GM11168 (cell line): Measurements from ENCODE around the gene DOCK11.

ENCODE experiments used
- in situ Hi-C: fragments of 300-500 bp; cut with MboI; formaldehyde crosslinking; loops from one replicate; pipeline ENCODE4 v1.12.0; 2022; ENCODE audit warnings: low sequenced_read_pairs; ENCODE audit not compliant: unreplicated experiment

The DOCK11 gene

GRCh38 chrX:118562582-118563164 lies 67.1 kb downstream of the DOCK11 start:
- in situ Hi-C loops: no loop called here

- in situ Hi-C loops: no loop called here
Measured at GRCh38 chrX:118564498-118564897, 68.9 kb downstream of the DOCK11 start.

- in situ Hi-C loops: no loop called here
Measured at GRCh38 chrX:118565853-118566252, 70.2 kb downstream of the DOCK11 start.

- in situ Hi-C loops: no loop called here
Measured at GRCh38 chrX:118566359-118566758, 70.7 kb downstream of the DOCK11 start.

- in situ Hi-C loops: no loop called here
Measured at GRCh38 chrX:118569676-118570075, 74.1 kb downstream of the DOCK11 start.

GRCh38 chrX:118570209-118570608 lies 74.6 kb downstream of the DOCK11 start:
- in situ Hi-C loops: no loop called here

- in situ Hi-C loops: no loop called here
Measured at GRCh38 chrX:118571836-118572235, 76.2 kb downstream of the DOCK11 start.

- in situ Hi-C loops: loop anchor here (25.0 kb wide), 1 partner anchor 112 kb away; no protein-coding TSS in a partner anchor
Measured at GRCh38 chrX:118574666-118575065, 79.1 kb downstream of the DOCK11 start.

GRCh38 chrX:118577041-118577440 lies 81.4 kb downstream of the DOCK11 start:
- in situ Hi-C loops: loop anchor here (25.0 kb wide), 1 partner anchor 115 kb away; no protein-coding TSS in a partner anchor

- in situ Hi-C loops: loop anchor here (25.0 kb wide), 1 partner anchor 117 kb away; no protein-coding TSS in a partner anchor
Measured at GRCh38 chrX:118579417-118579816, 83.8 kb downstream of the DOCK11 start.

- in situ Hi-C loops: loop anchor here (25.0 kb wide), 1 partner anchor 121 kb away; no protein-coding TSS in a partner anchor
Measured at GRCh38 chrX:118582926-118583325, 87.3 kb downstream of the DOCK11 start.

- in situ Hi-C loops: loop anchor here (25.0 kb wide), 1 partner anchor 121 kb away; no protein-coding TSS in a partner anchor
Measured at GRCh38 chrX:118583781-118584180, 88.2 kb downstream of the DOCK11 start.

- in situ Hi-C loops: loop anchor here (25.0 kb wide), 1 partner anchor 123 kb away; no protein-coding TSS in a partner anchor
Measured at GRCh38 chrX:118585296-118585695, 89.7 kb downstream of the DOCK11 start.

GRCh38 chrX:118586206-118586605 lies 90.6 kb downstream of the DOCK11 start:
- in situ Hi-C loops: loop anchor here (25.0 kb wide), 1 partner anchor 124 kb away; no protein-coding TSS in a partner anchor

- in situ Hi-C loops: loop anchor here (25.0 kb wide), 1 partner anchor 126 kb away; no protein-coding TSS in a partner anchor
Measured at GRCh38 chrX:118588715-118589114, 93.1 kb downstream of the DOCK11 start.

GRCh38 chrX:118589227-118589626 lies 93.6 kb downstream of the DOCK11 start:
- in situ Hi-C loops: loop anchor here (25.0 kb wide), 1 partner anchor 127 kb away; no protein-coding TSS in a partner anchor

GRCh38 chrX:118593407-118593806 lies 97.8 kb downstream of the DOCK11 start:
- in situ Hi-C loops: loop anchor here (25.0 kb wide), 1 partner anchor 131 kb away; no protein-coding TSS in a partner anchor

- in situ Hi-C loops: loop anchor here (25.0 kb wide), 1 partner anchor 133 kb away; no protein-coding TSS in a partner anchor
Measured at GRCh38 chrX:118594697-118595420, 99.2 kb downstream of the DOCK11 start.

- in situ Hi-C loops: loop anchor here (25.0 kb wide), 1 partner anchor 133 kb away; no protein-coding TSS in a partner anchor
Measured at GRCh38 chrX:118595501-118596042, 100.0 kb downstream of the DOCK11 start.

- in situ Hi-C loops: loop anchor here (25.0 kb wide), 1 partner anchor 134 kb away; no protein-coding TSS in a partner anchor
Measured at GRCh38 chrX:118596390-118596789, 100.8 kb downstream of the DOCK11 start.

GRCh38 chrX:118603981-118604380 lies 108.4 kb downstream of the DOCK11 start:
- in situ Hi-C loops: no loop called here
